Measurements from ENCODE around the gene CAMK1D. TPM values are rescaled to one million over a fixed set of nuclear protein-coding genes. Genes with fewer than 3 reads are reported as not detected.

CAMK1D gene
- total RNA-seq, 1 donor from 2014 or later = 12.8 TPM

- Histone ChIP-seq H3K27ac (no peak overlapping the region), H3K27me3 (no peaks in the 10 kb centered on the region), H3K9me3 (no peaks in the 10 kb centered on the region), H3K4me3 (no peak overlapping the region), H3K36me3 (no peaks in the 10 kb centered on the region), H3K4me1 (peaks cover 9% of the 10 kb centered on the region)
- TF ChIP-seq POLR2A (IDR thresholded peaks at IDR 0.05) (no peak), POLR2AphosphoS5 (IDR thresholded peaks at IDR 0.05; ENCODE audit: insufficient read depth in 1 of 2, low read depth in 1 of 2) (no peak)
- TF ChIP-seq, protein P1, sequence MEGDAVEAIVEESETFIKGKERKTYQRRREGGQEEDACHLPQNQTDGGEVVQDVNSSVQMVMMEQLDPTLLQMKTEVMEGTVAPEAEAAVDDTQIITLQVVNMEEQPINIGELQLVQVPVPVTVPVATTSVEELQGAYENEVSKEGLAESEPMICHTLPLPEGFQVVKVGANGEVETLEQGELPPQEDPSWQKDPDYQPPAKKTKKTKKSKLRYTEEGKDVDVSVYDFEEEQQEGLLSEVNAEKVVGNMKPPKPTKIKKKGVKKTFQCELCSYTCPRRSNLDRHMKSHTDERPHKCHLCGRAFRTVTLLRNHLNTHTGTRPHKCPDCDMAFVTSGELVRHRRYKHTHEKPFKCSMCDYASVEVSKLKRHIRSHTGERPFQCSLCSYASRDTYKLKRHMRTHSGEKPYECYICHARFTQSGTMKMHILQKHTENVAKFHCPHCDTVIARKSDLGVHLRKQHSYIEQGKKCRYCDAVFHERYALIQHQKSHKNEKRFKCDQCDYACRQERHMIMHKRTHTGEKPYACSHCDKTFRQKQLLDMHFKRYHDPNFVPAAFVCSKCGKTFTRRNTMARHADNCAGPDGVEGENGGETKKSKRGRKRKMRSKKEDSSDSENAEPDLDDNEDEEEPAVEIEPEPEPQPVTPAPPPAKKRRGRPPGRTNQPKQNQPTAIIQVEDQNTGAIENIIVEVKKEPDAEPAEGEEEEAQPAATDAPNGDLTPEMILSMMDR (IDR thresholded peaks at IDR 0.05) = no peak
- intact Hi-C loops (cut with DNase I) = no loop called here
- DNase-seq (ENCODE audit: extremely low spot score in 2 of 2) = no peak
These were observed 46.7 kb downstream of the CAMK1D start for GRCh38 chr10:12396093-12396492.

- Histone ChIP-seq H3K27me3 (no peaks in the 10 kb centered on the region), H3K27ac (no peak overlapping the region), H3K4me1 (peaks cover 4% of the 10 kb centered on the region), H3K9me3 (no peaks in the 10 kb centered on the region), H3K4me3 (no peak overlapping the region), H3K36me3 (no peaks in the 10 kb centered on the region)
- TF ChIP-seq, protein P1 (IDR thresholded peaks at IDR 0.05) = no peak
- TF ChIP-seq POLR2AphosphoS5 (IDR thresholded peaks at IDR 0.05; ENCODE audit: insufficient read depth in 1 of 2, low read depth in 1 of 2) (no peak), POLR2A (IDR thresholded peaks at IDR 0.05) (no peak)
- intact Hi-C loops (cut with DNase I) = no loop called here
- no peak for DNase-seq (ENCODE audit: extremely low spot score in 2 of 2)
These were observed 47.2 kb downstream of the CAMK1D start for GRCh38 chr10:12396567-12396966.

- Histone ChIP-seq H3K4me3 (no peak overlapping the region), H3K9me3 (no peaks in the 10 kb centered on the region), H3K4me1 (no peaks in the 10 kb centered on the region), H3K27me3 (no peaks in the 10 kb centered on the region), H3K36me3 (no peaks in the 10 kb centered on the region), H3K27ac (no peak overlapping the region)
- intact Hi-C loops (cut with DNase I) = no loop called here
- DNase-seq (ENCODE audit: extremely low spot score in 2 of 2) = no peak
- TF ChIP-seq, protein P1 (IDR thresholded peaks at IDR 0.05) = no peak
- no peak for TF ChIP-seq POLR2AphosphoS5 (IDR thresholded peaks at IDR 0.05; ENCODE audit: insufficient read depth in 1 of 2, low read depth in 1 of 2)
- no peak for TF ChIP-seq POLR2A (IDR thresholded peaks at IDR 0.05)
These were observed 48.0 kb downstream of the CAMK1D start for GRCh38 chr10:12397147-12397896.

- no peak for TF ChIP-seq POLR2A (IDR thresholded peaks at IDR 0.05)
- TF ChIP-seq, protein P1 (IDR thresholded peaks at IDR 0.05) = no peak
- no peak for TF ChIP-seq POLR2AphosphoS5 (IDR thresholded peaks at IDR 0.05; ENCODE audit: insufficient read depth in 1 of 2, low read depth in 1 of 2)
- no peaks in the 10 kb centered on the region for H3K36me3 ChIP-seq
- H3K27me3 ChIP-seq = no peaks in the 10 kb centered on the region
- H3K27ac ChIP-seq = no peak overlapping the region
- H3K4me1 ChIP-seq = no peaks in the 10 kb centered on the region
- H3K4me3 ChIP-seq = no peak overlapping the region
- no peaks in the 10 kb centered on the region for H3K9me3 ChIP-seq
- DNase-seq (ENCODE audit: extremely low spot score in 2 of 2) = no peak
- intact Hi-C loops (cut with DNase I) = no loop called here
These were observed 48.6 kb downstream of the CAMK1D start for GRCh38 chr10:12397941-12398340.

DNA sequence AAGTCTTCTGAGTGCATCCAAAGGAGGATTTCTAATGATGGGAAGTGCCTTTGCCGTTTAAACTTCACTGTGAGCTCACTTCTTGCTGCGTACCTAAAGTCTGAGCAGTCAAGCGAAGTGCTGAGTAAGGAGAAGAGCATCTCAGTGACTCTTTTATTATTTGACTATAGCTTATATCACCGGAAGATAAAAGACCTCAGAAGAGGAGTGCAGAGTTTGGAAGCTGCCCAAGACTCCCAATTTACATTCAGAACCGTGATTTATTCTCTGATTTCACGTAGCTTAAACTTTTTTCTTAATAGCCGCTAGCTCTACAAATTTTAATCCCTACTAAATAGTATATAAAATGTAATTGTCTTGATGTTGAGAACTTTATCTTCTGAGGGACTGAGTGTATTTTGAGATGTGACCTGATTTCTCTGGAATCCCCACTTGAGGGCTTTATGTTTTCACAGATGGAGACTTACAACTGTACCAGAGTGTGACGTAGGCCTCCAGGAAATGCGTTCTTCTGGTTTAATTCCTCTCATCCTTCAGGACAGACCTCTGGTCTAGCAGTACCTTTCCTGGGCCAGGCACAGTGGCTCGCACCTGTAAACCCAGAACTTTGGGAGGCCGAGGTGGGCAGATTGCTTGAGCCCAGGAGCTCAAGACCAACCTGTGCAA, 51.1 kb downstream of the CAMK1D start:
- Histone ChIP-seq H3K4me1 (no peaks in the 10 kb centered on the region), H3K9me3 (no peaks in the 10 kb centered on the region), H3K4me3 (no peak overlapping the region), H3K36me3 (no peaks in the 10 kb centered on the region), H3K27ac (no peak overlapping the region), H3K27me3 (no peaks in the 10 kb centered on the region)
- DNase-seq (ENCODE audit: extremely low spot score in 2 of 2) = no peak
- intact Hi-C loops (cut with DNase I) = no loop called here
- TF ChIP-seq POLR2AphosphoS5 (IDR thresholded peaks at IDR 0.05; ENCODE audit: insufficient read depth in 1 of 2, low read depth in 1 of 2) (no peak), POLR2A (IDR thresholded peaks at IDR 0.05) (no peak)
- TF ChIP-seq, protein P1 (IDR thresholded peaks at IDR 0.05) = no peak
